GM23248 (cell line): ENCODE results near the gene ANKRD24.
"Not testable (repeated sequence)": the region's sequence is repeated elsewhere in the genome, so short reads cannot be mapped to it uniquely, and the experiment has no call there.

Experiments
- EZH2 ChIP-seq: fragments of 200-600 bp; sonication (generic); IDR thresholded peaks from 2 replicates; pipeline ENCODE4 v1.6.1; 2018; ENCODE audit warnings: antibody characterized with exemption, mild to moderate bottlenecking; ENCODE audit not compliant: insufficient read depth, poor library complexity, severe bottlenecking
- EZH2phosphoT487 ChIP-seq: fragments of 200-600 bp; sonication (generic); IDR thresholded peaks from 2 replicates; pipeline ENCODE4 v1.6.1; 2018; ENCODE audit warnings: antibody characterized with exemption, moderate library complexity, mild to moderate bottlenecking, low read depth; ENCODE audit not compliant: insufficient read depth

GRCh38 chr19:4232139-4232538 is 49.6 kb downstream of the ANKRD24 start:
- not testable (repeated sequence) for TF ChIP-seq EZH2, EZH2phosphoT487
